ENCODE data around the gene KCNA2.
A peak's percentile ranks its signal among the peaks of the same experiment; 100 is the strongest.

DNA sequence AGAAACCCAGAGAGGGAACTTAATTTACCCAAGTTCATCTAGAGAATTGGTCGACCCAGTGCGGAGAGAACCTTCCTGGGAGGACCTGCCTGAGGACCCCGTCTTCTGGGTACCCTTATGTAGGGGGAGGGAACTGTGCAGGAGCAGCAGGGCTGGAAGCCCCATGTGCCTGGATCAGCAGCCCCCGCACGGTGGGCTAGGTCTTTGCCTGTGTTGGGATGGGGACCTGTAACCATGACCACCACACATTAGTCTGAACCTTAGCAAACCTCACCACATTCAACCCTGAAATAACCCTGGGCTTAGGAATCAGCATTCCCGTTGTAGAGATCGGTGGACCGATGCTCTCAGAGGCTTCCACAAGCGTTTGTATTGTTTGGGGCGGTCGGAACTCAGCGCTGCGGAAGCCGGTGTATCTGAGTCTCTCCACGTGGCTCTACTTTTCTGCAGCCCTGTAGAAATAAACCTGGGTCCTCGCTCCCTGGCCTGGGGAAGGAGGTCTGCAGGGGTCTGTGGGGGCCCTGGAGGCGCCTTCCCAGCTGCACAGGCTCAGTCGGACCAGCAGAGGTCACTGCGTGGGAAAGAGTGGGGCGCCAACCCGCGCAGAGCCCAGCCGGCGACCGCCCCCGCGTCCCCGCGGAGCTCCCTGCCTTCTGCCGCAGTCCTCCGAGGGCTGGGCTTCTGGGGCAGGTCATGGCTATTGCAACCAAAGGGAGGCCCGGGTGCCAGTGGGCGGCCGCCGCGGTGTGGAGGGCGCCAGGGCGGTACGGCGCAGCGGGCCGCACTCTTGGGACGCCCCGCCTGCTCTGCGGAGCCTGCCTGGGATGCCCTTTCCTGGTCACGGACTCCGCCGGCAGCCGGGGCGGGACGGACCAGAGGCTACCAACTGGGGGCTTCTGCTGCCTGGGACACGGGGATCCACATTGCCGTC, 51.0 kb downstream of the KCNA2 start:
- TF ChIP-seq, protein P1, sequence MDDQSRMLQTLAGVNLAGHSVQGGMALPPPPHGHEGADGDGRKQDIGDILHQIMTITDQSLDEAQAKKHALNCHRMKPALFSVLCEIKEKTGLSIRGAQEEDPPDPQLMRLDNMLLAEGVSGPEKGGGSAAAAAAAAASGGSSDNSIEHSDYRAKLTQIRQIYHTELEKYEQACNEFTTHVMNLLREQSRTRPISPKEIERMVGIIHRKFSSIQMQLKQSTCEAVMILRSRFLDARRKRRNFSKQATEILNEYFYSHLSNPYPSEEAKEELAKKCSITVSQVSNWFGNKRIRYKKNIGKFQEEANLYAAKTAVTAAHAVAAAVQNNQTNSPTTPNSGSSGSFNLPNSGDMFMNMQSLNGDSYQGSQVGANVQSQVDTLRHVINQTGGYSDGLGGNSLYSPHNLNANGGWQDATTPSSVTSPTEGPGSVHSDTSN (IDR thresholded peaks at IDR 0.05), result no peak
- TF ChIP-seq, protein P2, sequence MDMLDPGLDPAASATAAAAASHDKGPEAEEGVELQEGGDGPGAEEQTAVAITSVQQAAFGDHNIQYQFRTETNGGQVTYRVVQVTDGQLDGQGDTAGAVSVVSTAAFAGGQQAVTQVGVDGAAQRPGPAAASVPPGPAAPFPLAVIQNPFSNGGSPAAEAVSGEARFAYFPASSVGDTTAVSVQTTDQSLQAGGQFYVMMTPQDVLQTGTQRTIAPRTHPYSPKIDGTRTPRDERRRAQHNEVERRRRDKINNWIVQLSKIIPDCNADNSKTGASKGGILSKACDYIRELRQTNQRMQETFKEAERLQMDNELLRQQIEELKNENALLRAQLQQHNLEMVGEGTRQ (IDR thresholded peaks at IDR 0.05; ENCODE audit: borderline replicate concordance, low read depth, low read length), result no peak
- no peak for TF ChIP-seq GATA2 (CRISPR knock-in tag; IDR thresholded peaks at IDR 0.05)
- TF ChIP-seq, protein P3, sequence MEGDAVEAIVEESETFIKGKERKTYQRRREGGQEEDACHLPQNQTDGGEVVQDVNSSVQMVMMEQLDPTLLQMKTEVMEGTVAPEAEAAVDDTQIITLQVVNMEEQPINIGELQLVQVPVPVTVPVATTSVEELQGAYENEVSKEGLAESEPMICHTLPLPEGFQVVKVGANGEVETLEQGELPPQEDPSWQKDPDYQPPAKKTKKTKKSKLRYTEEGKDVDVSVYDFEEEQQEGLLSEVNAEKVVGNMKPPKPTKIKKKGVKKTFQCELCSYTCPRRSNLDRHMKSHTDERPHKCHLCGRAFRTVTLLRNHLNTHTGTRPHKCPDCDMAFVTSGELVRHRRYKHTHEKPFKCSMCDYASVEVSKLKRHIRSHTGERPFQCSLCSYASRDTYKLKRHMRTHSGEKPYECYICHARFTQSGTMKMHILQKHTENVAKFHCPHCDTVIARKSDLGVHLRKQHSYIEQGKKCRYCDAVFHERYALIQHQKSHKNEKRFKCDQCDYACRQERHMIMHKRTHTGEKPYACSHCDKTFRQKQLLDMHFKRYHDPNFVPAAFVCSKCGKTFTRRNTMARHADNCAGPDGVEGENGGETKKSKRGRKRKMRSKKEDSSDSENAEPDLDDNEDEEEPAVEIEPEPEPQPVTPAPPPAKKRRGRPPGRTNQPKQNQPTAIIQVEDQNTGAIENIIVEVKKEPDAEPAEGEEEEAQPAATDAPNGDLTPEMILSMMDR (IDR thresholded peaks at IDR 0.05), result peak; percentile 59
- TF ChIP-seq EP300 (IDR thresholded peaks at IDR 0.05; ENCODE audit: borderline replicate concordance in 1 of 2, low read depth in 1 of 2, low read length in 1 of 2), result no peak
- TF ChIP-seq, protein P4, sequence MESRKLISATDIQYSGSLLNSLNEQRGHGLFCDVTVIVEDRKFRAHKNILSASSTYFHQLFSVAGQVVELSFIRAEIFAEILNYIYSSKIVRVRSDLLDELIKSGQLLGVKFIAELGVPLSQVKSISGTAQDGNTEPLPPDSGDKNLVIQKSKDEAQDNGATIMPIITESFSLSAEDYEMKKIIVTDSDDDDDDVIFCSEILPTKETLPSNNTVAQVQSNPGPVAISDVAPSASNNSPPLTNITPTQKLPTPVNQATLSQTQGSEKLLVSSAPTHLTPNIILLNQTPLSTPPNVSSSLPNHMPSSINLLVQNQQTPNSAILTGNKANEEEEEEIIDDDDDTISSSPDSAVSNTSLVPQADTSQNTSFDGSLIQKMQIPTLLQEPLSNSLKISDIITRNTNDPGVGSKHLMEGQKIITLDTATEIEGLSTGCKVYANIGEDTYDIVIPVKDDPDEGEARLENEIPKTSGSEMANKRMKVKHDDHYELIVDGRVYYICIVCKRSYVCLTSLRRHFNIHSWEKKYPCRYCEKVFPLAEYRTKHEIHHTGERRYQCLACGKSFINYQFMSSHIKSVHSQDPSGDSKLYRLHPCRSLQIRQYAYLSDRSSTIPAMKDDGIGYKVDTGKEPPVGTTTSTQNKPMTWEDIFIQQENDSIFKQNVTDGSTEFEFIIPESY (IDR thresholded peaks at IDR 0.05; ENCODE audit: borderline replicate concordance, low read depth), result no peak
- TF ChIP-seq, protein P5, sequence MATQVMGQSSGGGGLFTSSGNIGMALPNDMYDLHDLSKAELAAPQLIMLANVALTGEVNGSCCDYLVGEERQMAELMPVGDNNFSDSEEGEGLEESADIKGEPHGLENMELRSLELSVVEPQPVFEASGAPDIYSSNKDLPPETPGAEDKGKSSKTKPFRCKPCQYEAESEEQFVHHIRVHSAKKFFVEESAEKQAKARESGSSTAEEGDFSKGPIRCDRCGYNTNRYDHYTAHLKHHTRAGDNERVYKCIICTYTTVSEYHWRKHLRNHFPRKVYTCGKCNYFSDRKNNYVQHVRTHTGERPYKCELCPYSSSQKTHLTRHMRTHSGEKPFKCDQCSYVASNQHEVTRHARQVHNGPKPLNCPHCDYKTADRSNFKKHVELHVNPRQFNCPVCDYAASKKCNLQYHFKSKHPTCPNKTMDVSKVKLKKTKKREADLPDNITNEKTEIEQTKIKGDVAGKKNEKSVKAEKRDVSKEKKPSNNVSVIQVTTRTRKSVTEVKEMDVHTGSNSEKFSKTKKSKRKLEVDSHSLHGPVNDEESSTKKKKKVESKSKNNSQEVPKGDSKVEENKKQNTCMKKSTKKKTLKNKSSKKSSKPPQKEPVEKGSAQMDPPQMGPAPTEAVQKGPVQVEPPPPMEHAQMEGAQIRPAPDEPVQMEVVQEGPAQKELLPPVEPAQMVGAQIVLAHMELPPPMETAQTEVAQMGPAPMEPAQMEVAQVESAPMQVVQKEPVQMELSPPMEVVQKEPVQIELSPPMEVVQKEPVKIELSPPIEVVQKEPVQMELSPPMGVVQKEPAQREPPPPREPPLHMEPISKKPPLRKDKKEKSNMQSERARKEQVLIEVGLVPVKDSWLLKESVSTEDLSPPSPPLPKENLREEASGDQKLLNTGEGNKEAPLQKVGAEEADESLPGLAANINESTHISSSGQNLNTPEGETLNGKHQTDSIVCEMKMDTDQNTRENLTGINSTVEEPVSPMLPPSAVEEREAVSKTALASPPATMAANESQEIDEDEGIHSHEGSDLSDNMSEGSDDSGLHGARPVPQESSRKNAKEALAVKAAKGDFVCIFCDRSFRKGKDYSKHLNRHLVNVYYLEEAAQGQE (IDR thresholded peaks at IDR 0.05; ENCODE audit: low read depth, low read length), result no peak
- TF ChIP-seq JUND (IDR thresholded peaks at IDR 0.05), result no peak
- TF ChIP-seq YY1 (IDR thresholded peaks at IDR 0.05; ENCODE audit: low read depth), result no peak
- TF ChIP-seq SMC3 (IDR thresholded peaks at IDR 0.05; ENCODE audit: low read depth, low read length), result peak; percentile 44
- TF ChIP-seq POLR2AphosphoS5 (IDR thresholded peaks at IDR 0.05; ENCODE audit: low read depth, low read length), result no peak
- TF ChIP-seq FOXM1 (IDR thresholded peaks at IDR 0.05; ENCODE audit: low read depth), result no peak

Measured in SK-N-SH (cell line).